ENCODE results near the gene ACTA1.
"Not testable (repeated sequence)": the region's sequence is repeated elsewhere in the genome, so short reads cannot be mapped to it uniquely, and the experiment has no call there.

Gene ACTA1

GRCh38 chr1:229440851-229441537 lies 7.1 kb upstream of the ACTA1 start:
- no peak for DNase-seq

- DNase-seq = no peak
Measured at GRCh38 chr1:229438021-229438420, 4.1 kb upstream of the ACTA1 start.

GRCh38 chr1:229437443-229437842 lies 3.5 kb upstream of the ACTA1 start:
- no peak for DNase-seq

- no peak for DNase-seq
Measured at GRCh38 chr1:229436201-229436600, 2.3 kb upstream of the ACTA1 start.

GRCh38 chr1:229434641-229435051 lies 752 bp upstream of the ACTA1 start:
- peak in 1 of 58 donors; percentile 32 for DNase-seq

GRCh38 chr1:229433364-229434004 lies 410 bp downstream of the ACTA1 start:
- no peak for DNase-seq

- DNase-seq = no peak
Measured at GRCh38 chr1:229432905-229433304, 989 bp downstream of the ACTA1 start.

GRCh38 chr1:229432116-229432461 lies 1.8 kb downstream of the ACTA1 start:
- no peak for DNase-seq

GRCh38 chr1:229431284-229432115 lies 2.4 kb downstream of the ACTA1 start:
- no peak for DNase-seq

- no peak for DNase-seq
Measured at GRCh38 chr1:229430761-229431283, 3.1 kb downstream of the ACTA1 start.

- DNase-seq = no peak
Measured at GRCh38 chr1:229428256-229428655, 5.6 kb downstream of the ACTA1 start.

- DNase-seq = no peak
Measured at GRCh38 chr1:229427572-229427971, 6.3 kb downstream of the ACTA1 start.

GRCh38 chr1:229425564-229426159 lies 8.2 kb downstream of the ACTA1 start:
- DNase-seq = no peak

GRCh38 chr1:229420765-229421164 lies 13.1 kb downstream of the ACTA1 start:
- DNase-seq = no peak

- no peak for DNase-seq
Measured at GRCh38 chr1:229420224-229420623, 13.7 kb downstream of the ACTA1 start.

GRCh38 chr1:229418586-229418985 lies 15.3 kb downstream of the ACTA1 start:
- not testable (repeated sequence) for DNase-seq

GRCh38 chr1:229412810-229413209 lies 21.1 kb downstream of the ACTA1 start:
- not testable (repeated sequence) for DNase-seq

- no peak for DNase-seq
Measured at GRCh38 chr1:229412056-229412455, 21.8 kb downstream of the ACTA1 start.

- DNase-seq = no peak
Measured at GRCh38 chr1:229411434-229412055, 22.3 kb downstream of the ACTA1 start.

- DNase-seq = peak in 52 of 58 donors; percentile 27 to 91 (median 68)
Measured at GRCh38 chr1:229410692-229411433, 23.0 kb downstream of the ACTA1 start.

- DNase-seq = no peak
Measured at GRCh38 chr1:229410370-229410691, 23.6 kb downstream of the ACTA1 start.

Measured in anterior cingulate cortex (tissue), 58 donors.